KOPT-K1 (cell line): ENCODE data around the gene CXCL17.
"Not testable (repeated sequence)": the region's sequence is repeated elsewhere in the genome, so short reads cannot be mapped to it uniquely, and the experiment has no call there.

Experiments
- H3K27ac ChIP-seq: fragments of 200-600 bp; sonication (generic); 2 replicates; pipeline ENCODE4 v1.5.1; 2016; ENCODE audit warnings: antibody characterized with exemption, mild to moderate bottlenecking, low read depth, low read length; ENCODE audit not compliant: poor library complexity, severe bottlenecking
- H3K36me3 ChIP-seq: fragments of 200-600 bp; sonication (generic); 2 replicates; pipeline ENCODE4 v1.5.1; 2017; ENCODE audit warnings: antibody characterized with exemption, mild to moderate bottlenecking, low read length, moderate library complexity; ENCODE audit not compliant: insufficient read depth
- H3K9me3 ChIP-seq: fragments of 200-600 bp; sonication (generic); 2 replicates; pipeline ENCODE4 v1.5.1; 2017; ENCODE audit warnings: antibody characterized with exemption, low read length, mild to moderate bottlenecking; ENCODE audit not compliant: insufficient read depth, poor library complexity, severe bottlenecking

Gene CXCL17

GRCh38 chr19:42471554-42472249 lies 29.0 kb upstream of the CXCL17 start:
- H3K36me3 ChIP-seq = no peaks in the 10 kb centered on the region
- no peaks in the 10 kb centered on the region for H3K9me3 ChIP-seq
- H3K27ac ChIP-seq = no peak overlapping the region

GRCh38 chr19:42469311-42470235 lies 26.8 kb upstream of the CXCL17 start:
- Histone ChIP-seq H3K9me3 (no peaks in the 10 kb centered on the region), H3K36me3 (no peaks in the 10 kb centered on the region), H3K27ac (no peak overlapping the region)

GRCh38 chr19:42468273-42468796 lies 25.6 kb upstream of the CXCL17 start:
- no peak overlapping the region for H3K27ac ChIP-seq
- no peaks in the 10 kb centered on the region for H3K9me3 ChIP-seq
- H3K36me3 ChIP-seq = no peaks in the 10 kb centered on the region

- no peak overlapping the region for H3K27ac ChIP-seq
- no peaks in the 10 kb centered on the region for H3K36me3 ChIP-seq
- no peaks in the 10 kb centered on the region for H3K9me3 ChIP-seq
Measured at GRCh38 chr19:42467183-42467760, 24.5 kb upstream of the CXCL17 start.

- Histone ChIP-seq H3K36me3 (no peaks in the 10 kb centered on the region), H3K9me3 (no peaks in the 10 kb centered on the region), H3K27ac (no peak overlapping the region)
Measured at GRCh38 chr19:42466521-42467182, 23.9 kb upstream of the CXCL17 start.

GRCh38 chr19:42465827-42466280 lies 23.1 kb upstream of the CXCL17 start:
- no peaks in the 10 kb centered on the region for H3K9me3 ChIP-seq
- H3K27ac ChIP-seq = no peak overlapping the region
- no peaks in the 10 kb centered on the region for H3K36me3 ChIP-seq

- Histone ChIP-seq H3K27ac (no peak overlapping the region), H3K36me3 (no peaks in the 10 kb centered on the region), H3K9me3 (no peaks in the 10 kb centered on the region)
Measured at GRCh38 chr19:42461700-42462324, 19.1 kb upstream of the CXCL17 start.

- H3K9me3 ChIP-seq, H3K36me3 ChIP-seq, H3K27ac ChIP-seq: not testable (repeated sequence)
Measured at GRCh38 chr19:42461231-42461630, 18.5 kb upstream of the CXCL17 start.

GRCh38 chr19:42459926-42460325 lies 17.2 kb upstream of the CXCL17 start:
- Histone ChIP-seq H3K27ac (no peak overlapping the region), H3K36me3 (no peaks in the 10 kb centered on the region), H3K9me3 (no peaks in the 10 kb centered on the region)

- Histone ChIP-seq H3K9me3 (no peaks in the 10 kb centered on the region), H3K36me3 (no peaks in the 10 kb centered on the region), H3K27ac (no peak overlapping the region)
Measured at GRCh38 chr19:42455621-42456081, 12.9 kb upstream of the CXCL17 start.

- no peaks in the 10 kb centered on the region for H3K9me3 ChIP-seq
- no peak overlapping the region for H3K27ac ChIP-seq
- no peaks in the 10 kb centered on the region for H3K36me3 ChIP-seq
Measured at GRCh38 chr19:42455086-42455485, 12.3 kb upstream of the CXCL17 start.

- Histone ChIP-seq H3K36me3 (no peaks in the 10 kb centered on the region), H3K27ac (no peak overlapping the region), H3K9me3 (no peaks in the 10 kb centered on the region)
Measured at GRCh38 chr19:42452590-42452989, 9.8 kb upstream of the CXCL17 start.

GRCh38 chr19:42450314-42450934 lies 7.7 kb upstream of the CXCL17 start:
- Histone ChIP-seq H3K9me3 (no peaks in the 10 kb centered on the region), H3K27ac (no peak overlapping the region), H3K36me3 (no peaks in the 10 kb centered on the region)

GRCh38 chr19:42448306-42448705 lies 5.6 kb upstream of the CXCL17 start:
- not testable (repeated sequence) for H3K9me3 ChIP-seq, H3K36me3 ChIP-seq, H3K27ac ChIP-seq
